Stimulated activated CD4-positive, alpha-beta T cell treated with anti-CD3 and anti-CD28 coated beads, Interleukin-4, amount 100 ng/mL, for 4 hours (primary cell): Measurements from ENCODE around the gene HTR7.

ENCODE experiments used
- DNase-seq, 2 experiments: peaks; one replicate each; pipeline ENCODE4 v3.0.0-alpha.2; 2020

HTR7 gene

DNA sequence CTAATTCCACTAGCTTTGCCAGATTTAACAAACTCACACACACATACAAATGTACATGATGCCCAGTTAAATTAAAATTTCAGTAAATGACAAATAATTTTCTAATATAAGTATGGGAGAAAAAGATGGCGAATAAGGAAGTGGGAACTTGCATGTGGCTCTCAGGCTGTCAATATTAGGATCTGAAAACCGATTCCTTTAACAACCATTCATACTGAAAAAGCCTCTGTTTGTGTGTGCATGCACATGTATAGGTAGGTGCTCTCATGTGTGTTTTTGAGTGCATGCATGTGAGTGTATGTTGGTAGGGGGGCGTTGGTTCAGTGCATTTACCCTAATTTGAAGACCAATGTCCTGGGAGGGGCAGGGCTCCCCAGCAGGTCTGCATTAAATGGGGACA, 125.3 kb downstream of the HTR7 start:
- DNase-seq, result no peak

DNA sequence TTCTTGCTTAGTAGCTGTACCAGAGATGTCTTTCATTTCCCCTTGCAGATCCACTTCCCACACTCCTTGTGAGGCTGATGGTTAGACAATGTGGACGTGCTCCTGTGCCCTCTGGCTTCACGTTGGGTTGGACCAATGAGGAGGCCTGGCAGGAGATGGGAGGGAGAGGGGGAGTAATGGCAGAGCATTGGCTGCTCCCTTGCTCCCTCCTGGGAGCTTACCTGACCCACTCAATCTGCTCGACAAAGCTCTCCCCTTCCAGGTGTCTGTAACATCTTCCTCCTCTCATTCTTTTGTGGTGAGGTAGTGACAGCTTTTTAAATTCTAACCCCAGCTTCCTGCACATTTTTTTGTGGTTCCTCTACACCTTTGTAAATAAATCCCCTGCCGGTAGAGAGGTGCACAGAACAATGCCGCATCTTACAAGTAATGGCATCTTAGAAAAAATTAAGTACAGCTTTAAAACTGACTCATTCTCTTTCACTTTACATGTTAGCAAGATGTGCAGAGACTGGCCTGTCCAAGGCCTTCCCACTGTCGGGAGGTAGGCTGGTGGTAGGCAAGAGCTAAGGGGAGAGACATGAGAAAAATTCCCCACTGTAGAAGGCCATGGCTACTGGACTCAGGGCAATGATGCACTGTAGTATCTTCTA, 134.3 kb downstream of the HTR7 start:
- no peak for DNase-seq

DNA sequence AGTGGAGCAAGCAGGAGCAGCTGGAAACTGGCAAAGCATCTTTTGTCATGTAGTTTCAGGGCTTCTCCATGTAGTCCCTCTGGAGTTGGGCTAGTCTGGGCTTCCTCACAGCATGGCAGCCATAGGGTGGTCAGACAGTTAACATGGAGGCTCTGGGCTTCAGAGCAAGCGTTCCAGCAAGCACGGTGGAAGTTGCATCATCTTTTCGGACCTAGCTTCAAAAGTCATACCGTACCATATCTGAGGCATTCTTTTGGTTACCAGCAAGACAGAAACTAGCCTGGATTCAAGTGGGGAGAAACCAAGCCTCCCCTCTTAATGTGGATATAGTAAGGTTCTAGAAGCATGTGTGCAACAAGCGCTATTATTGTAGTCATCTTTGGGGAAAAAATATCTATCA, 135.0 kb downstream of the HTR7 start:
- DNase-seq, result no peak

DNA sequence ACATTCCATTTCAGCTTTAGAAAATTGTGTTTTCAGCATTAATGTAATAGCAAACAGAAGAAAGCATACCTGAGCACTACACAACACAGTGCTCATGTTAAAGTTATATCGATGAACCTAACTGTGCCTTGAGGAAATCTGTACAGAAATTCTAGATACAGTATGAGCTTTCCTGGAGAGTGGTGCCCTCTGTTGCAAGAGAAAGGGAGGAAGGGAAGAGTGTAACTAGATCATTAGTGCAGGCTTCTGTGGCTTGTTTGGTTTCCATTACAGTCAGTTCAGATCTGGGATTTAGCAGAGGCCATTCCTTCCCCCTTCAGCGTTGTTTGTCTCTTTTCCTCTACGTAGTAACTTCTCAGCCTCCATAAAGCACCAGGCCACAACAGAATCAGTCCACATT, 139.7 kb downstream of the HTR7 start:
- DNase-seq, result no peak

DNA sequence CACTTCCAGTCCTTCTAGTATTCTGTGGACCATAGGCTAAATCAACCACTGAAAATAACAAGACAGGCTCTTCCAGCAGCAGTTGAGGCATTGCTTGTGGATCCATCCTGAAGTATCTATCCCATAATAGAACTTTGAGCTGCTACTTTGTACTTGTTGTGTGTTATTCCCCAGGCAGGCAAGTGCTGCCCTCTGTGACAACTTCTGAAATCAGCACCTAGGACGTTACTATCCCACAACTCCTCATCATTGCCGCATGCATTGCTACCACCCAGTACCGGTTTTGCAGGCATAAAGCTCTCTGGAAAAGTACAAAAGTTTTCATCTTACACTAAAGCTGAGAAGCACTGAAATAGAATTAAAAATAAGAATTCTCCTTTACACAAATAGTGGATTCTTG, 145.3 kb downstream of the HTR7 start:
- no peak for DNase-seq

DNA sequence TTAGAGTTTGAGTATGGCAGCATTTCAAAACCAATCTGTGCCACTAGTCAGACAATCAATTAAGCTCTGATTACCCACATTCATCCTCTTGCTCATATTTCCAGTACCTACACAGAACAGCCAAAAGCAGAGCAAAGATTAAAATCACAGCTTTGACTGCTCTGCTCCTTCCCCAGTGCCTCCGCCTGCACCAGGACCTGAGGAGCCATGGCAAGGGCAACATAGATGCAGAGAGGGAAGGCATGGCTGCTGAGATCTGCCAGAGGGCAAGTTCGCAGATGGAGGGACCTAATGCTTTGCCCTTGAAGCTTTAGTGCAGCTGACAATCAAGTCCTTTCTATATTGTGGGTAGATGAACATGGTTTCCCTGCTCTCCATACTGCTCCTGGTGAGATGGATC, 148.1 kb downstream of the HTR7 start:
- no peak for DNase-seq

DNA sequence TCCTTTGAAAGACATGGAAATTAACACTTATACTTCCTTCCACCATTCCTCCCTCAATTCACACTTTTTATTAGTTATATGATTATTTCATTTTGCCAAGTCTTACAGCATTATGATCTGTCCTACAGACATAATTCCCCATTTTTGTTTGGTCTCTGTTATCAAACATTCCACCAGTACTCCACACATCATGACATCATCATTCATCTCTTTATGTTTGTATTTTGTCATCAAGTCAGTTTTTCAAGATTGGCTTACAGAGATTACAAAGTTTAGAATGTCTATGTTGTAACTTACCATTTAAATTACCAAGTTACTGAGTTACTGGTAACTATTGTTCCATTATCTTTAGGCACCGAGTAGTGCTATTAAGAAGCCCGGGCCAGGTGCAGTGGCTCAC, 150.2 kb downstream of the HTR7 start:
- DNase-seq, result no peak

DNA sequence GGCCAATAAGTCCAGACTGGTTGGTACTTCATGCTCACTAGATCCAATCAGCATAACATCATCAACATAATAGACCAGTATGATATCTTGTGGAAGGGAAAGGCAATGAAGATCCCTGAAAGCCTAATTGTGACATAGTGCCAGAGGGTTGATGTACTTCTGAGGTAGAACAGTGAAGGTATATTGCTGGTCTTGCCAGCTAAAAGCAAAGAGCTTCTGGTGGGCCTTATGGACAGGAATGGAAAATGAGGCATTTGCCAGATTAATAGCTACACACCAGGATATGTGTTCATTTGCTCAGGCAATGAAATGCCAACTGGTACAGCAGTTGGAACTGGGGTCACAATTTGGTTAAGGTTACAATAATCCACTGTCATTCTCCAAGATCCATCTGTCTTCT, 156.4 kb downstream of the HTR7 start:
- DNase-seq, result no peak

DNA sequence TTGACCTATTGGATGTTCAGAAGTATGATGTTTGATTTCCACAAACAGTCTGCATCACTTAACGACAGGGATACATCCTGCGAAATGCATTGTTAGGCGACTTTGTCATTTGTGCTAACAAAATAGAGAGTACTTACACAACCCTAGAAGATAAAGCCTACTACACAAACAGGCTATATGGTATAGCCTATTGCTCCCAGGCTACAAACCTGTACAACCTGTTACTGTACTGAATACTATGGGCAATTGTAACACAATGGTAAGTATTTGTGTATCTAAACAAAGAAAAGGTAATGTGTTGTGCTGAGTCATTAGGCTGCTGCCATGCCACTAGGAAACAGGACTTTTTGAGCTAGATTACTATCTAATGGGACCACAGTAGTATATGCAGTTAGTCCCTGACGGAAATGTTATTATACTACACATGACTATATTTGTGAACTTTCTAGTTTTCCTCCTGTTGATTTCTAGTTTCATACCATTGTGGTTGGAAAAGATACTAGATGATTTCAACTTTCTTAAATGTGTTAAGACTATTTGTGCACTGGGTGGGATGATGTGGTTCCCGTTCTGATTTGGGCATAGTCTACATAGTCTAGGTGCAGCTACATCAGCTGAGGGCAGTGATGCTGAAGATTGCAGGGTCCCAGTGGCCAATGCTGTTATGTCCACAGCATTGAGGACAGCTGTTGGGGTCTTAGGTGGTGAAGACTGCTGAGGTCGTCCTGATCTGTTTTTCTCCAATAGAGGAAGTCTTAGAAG, 161.7 kb downstream of the HTR7 start:
- no peak for DNase-seq
